Keratinocyte (primary cell): ENCODE results near the gene ZNF346.

Source experiments
- CTCF ChIP-seq, 3 experiments: IDR thresholded peaks in 1 of 3; conservative IDR thresholded peaks in 1 of 3; optimal IDR thresholded peaks in 1 of 3; 2 replicates in 2 of 3; 3 replicates in 1 of 3; pipeline versions ENCODE3 to v1.5.1; 2011; ENCODE audit warnings: low read length in 3 of 3, mild to moderate bottlenecking in 3 of 3, moderate library complexity in 2 of 3, control low read depth in 1 of 3, inconsistent platforms in 1 of 3; ENCODE audit not compliant: insufficient read depth in 2 of 3; ENCODE audit errors: extremely low read depth in 1 of 3
- EZH2 ChIP-seq: IDR thresholded peaks from one replicate; pipeline ENCODE4 v1.6.1; 2012; ENCODE audit warnings: inconsistent platforms, mild to moderate bottlenecking, low read length, moderate library complexity

DNA sequence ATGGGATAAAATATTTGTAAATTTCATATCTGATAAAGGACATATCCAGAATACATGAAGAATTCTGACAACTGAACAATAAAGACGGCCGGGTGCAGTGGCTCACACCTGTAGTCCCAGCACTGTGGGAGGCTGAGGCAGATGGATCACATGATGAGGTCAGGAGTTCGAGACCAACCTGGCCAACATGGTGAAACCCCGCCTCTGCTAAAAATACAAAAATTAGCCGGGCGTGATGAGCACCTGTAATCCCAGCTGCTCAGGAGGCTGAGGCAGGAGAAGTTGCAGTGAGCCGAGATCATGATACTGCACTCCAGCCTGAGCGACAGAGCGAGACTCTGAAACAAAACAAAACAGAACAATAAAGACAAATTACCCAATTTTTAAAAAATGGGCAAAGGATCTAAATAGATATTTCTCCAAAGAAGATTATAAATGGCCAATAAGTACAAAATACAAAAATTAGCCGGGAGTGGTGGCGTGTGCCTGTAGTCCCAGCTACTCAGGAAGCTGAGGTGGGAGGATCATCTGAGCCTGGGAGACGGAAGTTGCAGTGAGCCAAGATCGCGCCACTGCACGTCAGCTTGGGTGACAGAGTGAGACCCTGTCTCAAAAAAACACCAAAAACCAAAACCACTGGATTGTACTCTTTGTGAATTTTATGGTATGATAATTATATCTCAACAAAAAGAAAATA, 101.4 kb downstream of the ZNF346 start:
- no peak for TF ChIP-seq CTCF (optimal IDR thresholded peaks at IDR 0.05 in 1 of 3, IDR thresholded peaks at IDR 0.05 in 1 of 3, conservative IDR thresholded peaks at IDR 0.05 in 1 of 3; ENCODE audit: extremely low read depth in 1 of 3, insufficient read depth in 2 of 3, low read length in 3 of 3)
- no peak for TF ChIP-seq EZH2
